ENCODE results near the gene DEXI.

GRCh38 chr16:10896723-10897122 is 45.5 kb downstream of the DEXI start:
- TF ChIP-seq, protein P1, sequence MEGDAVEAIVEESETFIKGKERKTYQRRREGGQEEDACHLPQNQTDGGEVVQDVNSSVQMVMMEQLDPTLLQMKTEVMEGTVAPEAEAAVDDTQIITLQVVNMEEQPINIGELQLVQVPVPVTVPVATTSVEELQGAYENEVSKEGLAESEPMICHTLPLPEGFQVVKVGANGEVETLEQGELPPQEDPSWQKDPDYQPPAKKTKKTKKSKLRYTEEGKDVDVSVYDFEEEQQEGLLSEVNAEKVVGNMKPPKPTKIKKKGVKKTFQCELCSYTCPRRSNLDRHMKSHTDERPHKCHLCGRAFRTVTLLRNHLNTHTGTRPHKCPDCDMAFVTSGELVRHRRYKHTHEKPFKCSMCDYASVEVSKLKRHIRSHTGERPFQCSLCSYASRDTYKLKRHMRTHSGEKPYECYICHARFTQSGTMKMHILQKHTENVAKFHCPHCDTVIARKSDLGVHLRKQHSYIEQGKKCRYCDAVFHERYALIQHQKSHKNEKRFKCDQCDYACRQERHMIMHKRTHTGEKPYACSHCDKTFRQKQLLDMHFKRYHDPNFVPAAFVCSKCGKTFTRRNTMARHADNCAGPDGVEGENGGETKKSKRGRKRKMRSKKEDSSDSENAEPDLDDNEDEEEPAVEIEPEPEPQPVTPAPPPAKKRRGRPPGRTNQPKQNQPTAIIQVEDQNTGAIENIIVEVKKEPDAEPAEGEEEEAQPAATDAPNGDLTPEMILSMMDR (IDR thresholded peaks at IDR 0.05): no peak
- TF ChIP-seq POLR2A (IDR thresholded peaks at IDR 0.05): no peak
- TF ChIP-seq POLR2AphosphoS5 (IDR thresholded peaks at IDR 0.05): no peak
